ENCODE data around the gene DEXI.

The DEXI gene

GRCh38 chr16:10923650-10924214 lies 18.5 kb downstream of the DEXI start:
- no peak for DNase-seq

DNA sequence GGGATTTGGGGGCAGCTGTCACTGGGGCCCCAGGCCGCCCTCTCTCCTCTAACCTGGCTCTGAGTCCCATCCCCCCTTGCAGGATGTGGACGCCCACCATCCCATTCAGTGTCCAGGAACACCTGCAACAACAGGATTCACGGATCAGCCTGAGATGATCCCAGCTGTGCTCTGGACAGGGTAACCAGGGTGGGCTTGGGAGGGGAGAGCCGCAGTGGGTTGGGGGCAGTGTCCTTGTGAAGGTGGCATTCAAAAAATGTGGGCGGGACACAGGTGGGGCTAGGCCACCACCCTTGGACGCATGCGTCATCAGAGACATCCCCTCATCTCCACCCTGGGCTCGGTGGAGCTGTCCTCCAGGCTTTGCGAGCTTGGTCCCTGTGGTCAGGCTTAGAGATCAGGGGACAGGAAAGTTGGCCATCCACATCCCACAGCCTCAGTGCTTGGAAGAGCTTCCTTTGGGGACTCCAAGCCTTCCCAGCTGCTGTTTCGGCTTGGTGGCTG lies 19.1 kb downstream of the DEXI start:
- no peak for DNase-seq

DNA sequence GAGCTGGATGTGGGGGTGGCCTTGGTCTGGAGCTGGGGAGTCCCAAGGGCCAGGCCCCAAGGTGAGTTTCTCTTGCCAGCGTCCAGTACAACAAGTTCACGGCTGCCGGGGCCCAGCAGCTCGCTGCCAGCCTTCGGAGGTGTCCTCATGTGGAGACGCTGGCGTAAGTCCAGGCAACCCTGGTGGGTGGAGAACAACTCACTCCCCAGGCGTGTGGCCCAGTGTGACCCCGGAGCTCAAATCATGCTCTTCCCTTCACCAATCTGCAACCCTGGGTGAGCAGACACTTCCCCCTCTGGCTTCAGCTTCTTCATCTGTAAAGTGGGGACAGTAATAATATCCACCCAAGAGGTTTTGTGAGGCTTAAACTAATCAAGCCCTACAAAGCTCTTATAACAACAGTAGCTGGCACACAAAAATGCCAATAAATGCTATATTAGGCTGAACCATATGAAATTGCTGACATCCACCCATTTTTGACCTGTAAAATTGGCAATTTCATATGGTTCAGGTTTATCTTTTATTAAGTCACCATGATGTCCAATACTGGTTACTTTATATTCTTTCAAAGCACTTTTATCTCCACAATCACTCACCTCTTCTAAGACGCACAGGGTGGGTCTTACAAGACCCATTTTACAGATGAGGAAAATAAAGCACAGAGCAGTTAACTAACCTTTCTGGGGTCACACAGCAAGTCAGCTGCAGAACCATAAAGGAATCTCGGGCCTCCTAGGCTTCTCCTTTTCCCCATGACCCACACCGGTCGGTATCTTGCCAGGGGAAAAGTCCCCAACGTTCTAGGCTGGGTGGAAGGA lies 19.7 kb downstream of the DEXI start:
- no peak for DNase-seq

DNA sequence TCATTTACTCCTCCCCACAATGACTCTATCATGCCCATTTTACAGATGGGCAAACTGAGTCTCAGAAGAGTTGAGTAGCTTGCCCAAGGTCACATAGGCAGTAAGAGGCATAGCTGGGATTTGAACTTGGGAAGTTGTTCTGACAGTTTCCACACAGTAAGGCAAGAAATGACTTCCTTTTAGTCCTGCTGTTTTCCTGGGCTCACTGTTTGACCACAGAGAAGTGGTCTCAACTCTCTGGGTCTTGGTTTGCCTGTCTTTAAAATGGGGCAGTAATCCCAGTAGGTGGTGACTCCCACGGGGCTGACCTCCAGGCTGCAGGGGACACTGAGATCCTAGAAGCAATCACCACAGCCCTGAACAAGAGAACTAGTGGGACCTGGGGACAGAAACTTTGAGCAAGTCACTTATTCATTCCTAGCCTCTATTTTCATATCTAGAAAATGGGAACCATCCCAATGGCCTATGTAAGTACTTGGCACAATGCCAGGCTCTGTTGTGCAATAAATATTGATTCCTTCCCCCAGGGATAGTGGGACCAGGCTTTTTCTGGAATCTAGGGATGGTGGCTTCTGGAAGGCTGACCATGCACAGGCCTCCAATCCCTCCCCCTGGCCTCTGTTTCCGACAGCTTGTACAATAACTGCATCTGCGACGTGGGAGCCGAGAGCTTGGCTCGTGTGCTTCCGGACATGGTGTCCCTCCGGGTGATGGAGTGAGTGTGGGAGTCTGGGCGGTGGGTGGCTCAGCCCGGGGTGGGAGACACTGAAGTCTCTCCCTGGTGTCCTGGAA lies 20.5 kb downstream of the DEXI start:
- peak; percentile 41 for DNase-seq

DNA sequence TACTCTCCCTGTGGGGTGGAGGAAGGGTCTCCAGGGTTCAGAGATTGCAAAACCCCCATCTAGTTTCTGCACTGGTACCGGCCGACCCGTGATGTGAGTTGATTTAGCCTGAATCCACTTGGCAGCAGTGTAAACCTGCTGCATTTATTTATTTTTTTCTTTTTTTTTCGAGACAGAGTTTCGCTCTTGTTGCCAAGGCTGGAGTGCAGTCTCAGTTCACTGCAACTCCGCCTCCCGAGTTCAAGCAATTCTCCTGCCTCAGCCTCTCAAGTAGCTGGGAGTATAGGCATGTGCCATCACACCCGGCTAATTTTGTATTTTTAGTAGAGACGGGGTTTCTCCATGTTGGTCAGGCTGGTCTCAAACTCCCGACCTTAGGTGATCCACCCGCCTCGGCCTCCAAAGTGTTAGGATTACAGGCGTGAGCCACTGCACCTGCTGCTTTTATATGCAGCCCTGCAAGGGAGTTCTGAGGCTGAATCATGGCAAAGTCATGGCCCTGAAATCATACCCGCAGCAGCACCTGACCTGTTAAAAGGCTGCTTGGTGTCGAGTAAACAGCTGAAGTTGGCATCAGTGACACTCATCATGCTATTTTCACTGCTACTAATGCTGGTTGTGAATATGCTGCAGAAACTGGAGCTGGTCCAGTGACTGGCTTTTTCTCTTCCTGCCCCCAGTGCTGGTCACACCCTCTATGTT lies 21.4 kb downstream of the DEXI start:
- no peak for DNase-seq

DNA sequence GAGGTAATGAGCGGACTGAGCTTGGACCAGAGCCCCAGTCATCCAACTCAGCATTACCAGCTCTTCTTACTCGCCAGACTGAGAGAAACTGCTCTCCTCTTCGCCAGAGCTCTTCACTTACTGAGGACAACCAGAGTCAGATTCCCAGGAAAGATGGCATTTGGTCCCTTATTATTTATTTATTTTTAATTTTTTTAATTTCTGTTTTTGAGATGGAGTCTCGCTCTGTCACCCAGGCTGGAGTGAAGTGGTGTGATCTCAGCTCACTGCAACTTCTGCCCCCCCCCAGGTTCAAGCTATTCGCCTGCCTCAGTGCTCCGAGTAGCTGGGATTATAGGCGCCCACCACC lies 23.3 kb downstream of the DEXI start:
- DNase-seq, result no peak

DNA sequence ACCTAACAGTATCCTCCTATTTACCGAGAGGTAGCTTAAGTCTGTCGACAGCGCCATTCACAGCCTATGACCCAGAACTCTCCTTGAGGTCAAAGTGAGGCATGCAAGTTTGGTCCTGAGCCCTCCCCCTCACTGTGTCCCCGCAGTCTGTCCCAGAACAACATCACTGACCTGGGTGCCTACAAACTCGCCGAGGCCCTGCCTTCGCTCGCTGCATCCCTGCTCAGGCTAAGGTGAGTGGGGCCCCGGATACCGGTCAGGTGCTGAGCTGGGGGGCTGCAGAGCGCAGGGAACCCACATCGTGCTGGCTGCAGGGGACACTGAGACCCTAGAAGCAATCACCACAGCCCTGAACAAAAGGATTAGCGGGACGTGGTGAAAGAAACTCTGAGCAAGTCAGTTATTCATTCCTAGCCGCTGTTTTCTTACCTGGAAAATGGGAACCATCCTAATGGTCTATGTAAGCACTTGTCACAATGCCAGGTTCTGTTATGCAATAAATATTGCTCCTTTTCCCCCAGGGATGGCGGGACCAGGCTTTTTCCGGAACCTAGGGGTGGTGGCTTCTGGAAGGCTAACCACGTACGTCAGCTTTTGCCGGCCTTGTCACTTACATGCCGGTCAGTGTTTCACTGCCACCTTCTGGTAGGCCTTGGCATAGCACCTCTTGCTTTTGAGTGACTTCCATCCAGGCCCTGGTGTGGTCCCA lies 23.8 kb downstream of the DEXI start:
- peak; percentile 81 for DNase-seq

GRCh38 chr16:10916534-10916933 lies 25.7 kb downstream of the DEXI start:
- DNase-seq, result no peak

- DNase-seq, result no peak
These were observed 31.0 kb downstream of the DEXI start for GRCh38 chr16:10911267-10911666.

- DNase-seq, result no peak
These were observed 34.6 kb downstream of the DEXI start for GRCh38 chr16:10907757-10908045.

- DNase-seq, result no peak
These were observed 35.1 kb downstream of the DEXI start for GRCh38 chr16:10906914-10907756.

- DNase-seq, result no peak
These were observed 35.8 kb downstream of the DEXI start for GRCh38 chr16:10906482-10906881.

GRCh38 chr16:10902999-10903398 lies 39.3 kb downstream of the DEXI start:
- no peak for DNase-seq

GRCh38 chr16:10897134-10897533 lies 45.1 kb downstream of the DEXI start:
- no peak for DNase-seq

DNA sequence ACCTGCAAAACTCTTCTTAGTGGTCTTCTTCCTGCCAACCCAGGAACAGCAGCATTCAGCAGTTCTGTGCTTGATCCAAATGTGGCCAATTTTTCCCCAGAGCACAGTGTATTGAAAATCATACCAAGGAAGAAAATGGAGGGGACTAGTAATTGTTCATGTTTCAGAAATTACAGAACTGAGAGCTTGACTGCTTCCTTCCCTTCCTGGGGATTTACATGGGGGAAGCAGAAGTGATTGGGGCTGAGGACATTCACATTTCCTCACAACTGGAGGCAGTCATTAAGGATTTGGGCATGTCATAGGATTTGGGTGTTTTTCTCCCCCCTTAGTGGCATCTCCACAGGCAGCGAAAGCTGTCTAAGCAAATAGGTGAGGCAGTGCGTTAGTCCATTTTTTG lies 45.5 kb downstream of the DEXI start:
- DNase-seq, result no peak

DNA sequence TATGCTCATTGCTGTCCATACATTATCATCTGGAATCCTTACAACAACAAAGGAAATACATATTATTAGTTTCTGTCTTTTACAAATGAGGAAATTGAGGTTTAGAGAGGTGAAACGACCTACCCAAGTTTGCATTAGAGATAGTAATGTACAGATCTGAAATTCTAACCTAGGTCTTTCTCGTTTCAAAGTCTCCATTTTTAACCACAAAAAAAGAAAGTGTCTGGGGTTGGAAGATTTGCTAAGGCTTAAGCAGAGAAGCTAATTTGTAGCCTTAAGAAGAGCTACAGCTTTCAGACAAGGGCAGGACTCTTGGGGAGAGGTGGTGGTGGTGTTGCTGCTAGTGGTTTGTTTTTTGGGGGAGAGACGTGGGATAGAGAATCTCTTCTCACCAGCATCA lies 46.1 kb downstream of the DEXI start:
- no peak for DNase-seq

DNA sequence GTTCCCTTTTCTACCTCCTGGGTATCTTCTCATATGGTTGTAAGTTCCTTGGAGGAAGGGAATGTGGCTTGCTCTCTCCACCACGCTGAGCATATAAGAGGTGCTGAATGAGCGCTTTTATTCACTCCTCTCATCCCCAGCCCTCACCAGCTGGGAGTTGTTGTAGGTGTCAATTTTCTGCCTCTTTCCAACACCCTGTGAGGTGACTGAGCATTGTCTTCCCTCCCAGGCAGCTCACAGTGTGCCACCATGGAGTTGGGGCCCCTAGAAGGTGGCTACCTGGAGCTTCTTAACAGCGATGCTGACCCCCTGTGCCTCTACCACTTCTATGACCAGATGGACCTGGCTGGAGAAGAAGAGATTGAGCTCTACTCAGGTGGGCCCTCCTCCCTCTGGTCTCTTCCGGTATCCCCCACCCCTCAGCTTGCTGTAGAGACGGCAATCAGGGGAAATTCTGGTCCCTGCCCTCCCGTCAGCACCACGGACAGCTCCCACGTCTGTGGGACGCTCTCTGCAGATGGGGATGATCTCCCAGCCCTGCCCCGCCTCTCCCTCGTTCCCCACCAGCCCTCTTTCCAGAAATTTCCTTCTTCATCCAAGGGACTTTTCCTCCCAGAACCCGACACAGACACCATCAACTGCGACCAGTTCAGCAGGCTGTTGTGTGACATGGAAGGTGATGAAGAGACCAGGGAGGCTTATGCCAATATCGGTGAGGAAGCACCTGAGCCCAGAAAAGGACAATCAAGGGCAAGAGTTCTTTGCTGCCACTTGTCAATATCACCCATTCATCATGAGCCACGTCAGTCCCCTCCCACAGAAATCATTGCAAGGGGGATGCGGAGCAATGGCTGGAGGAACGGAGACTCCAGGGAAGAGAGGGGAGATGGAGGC lies 47.0 kb downstream of the DEXI start:
- no peak for DNase-seq

DNA sequence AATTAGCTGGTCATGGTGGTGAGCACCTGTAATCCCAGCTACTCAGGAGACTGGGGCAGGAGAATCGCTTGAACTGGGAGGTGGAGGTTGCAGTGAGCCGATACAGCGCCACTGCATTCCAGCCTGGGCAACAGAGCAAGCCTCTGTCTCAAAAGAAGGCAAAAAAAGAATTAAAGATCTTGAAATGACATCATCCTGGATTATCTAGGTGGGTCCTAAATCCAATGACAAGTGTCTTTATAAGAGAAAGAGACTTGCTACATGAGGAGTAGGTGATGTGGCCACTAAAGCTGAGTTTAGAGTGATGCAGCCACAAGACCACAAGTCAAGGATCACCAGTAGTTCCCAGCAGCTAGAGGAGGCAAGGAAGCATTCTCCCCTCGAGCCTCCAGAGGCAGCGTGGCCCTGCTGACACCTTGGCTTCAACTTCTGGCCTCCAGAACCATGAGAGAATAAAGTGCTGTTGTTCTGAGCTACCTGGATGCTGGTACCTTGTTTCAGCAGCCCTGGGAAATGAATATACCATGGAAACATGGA lies 49.4 kb downstream of the DEXI start:
- no peak for DNase-seq

GRCh38 chr16:10889855-10890254 lies 52.4 kb downstream of the DEXI start:
- no peak for DNase-seq

DNA sequence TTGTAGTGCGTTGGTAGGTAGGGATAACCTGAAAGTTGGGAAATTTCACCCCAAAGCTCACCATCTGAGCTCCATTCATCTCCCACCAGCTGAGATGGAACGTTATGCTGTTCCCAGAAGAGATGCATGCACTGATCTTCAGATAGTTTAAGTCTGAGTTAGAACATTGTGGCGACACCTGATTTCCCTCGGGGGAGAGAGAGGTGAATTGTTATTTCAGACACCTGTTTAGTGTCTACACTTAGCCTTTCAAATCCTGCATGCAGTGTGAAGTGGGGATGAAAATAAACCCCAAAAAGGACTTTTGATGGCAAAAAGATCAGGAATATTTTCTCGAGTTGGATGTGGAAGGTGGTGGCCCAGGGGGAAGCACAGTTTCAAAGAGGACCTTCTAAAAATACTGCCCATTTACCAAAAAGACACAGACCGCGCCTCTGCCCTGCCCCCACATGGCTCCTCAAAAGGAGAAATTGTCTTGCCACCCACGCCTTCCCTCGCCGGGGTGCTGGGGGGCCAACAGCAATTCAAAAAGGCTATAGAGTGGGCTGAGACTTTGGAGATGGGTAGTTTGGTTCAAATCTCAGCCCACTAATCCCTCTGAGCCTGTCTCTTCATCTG lies 53.8 kb downstream of the DEXI start:
- DNase-seq, result no peak
